Measurements from ENCODE around the gene HOXC6.
A peak's percentile ranks its signal among the peaks of the same experiment; 100 is the strongest.

Gene HOXC6

DNA sequence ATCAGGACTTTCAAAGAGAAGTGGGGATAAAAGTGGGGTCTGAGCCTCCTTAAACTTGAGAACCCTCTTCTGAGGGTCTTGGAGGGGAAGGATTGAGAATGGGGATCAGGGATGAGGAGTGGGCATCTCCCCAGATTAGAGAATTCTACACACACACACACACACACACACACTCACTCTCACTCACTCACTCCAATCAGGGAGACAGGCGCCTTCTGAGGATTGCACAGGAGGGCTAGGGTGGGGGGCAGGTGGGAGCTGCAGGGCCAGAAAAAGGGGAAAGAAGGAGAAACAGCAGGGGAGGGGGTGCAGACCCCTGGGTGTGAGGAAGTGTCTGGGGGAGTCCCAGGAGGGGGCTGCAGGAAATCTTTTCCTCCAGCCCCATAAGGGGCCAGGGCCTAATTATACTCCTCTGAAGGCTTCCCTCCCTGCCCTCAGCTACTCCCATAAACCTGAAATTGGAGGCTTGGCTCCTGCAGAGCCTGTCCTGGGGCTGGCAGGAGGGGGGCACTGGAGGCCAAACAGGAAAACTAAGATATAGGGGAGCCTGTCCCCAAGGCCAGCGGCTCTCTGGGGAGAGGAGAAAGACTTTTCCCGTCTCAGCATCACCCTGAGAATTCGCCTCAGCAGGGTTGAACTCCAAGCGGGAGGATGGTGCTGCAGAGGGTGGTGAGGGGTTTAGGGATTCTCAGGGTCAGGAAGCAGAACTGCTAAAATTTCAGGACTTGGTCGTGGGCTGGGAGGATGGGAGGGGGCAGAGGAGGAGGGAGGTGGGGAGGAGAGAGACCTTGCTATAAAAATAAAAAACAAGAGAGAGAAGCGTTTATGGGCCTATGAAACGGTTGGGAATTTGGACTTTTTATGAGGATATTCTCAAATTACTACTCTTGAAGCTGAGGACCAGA is 26.7 kb upstream of the HOXC6 start:
- DNase-seq: no peak

DNA sequence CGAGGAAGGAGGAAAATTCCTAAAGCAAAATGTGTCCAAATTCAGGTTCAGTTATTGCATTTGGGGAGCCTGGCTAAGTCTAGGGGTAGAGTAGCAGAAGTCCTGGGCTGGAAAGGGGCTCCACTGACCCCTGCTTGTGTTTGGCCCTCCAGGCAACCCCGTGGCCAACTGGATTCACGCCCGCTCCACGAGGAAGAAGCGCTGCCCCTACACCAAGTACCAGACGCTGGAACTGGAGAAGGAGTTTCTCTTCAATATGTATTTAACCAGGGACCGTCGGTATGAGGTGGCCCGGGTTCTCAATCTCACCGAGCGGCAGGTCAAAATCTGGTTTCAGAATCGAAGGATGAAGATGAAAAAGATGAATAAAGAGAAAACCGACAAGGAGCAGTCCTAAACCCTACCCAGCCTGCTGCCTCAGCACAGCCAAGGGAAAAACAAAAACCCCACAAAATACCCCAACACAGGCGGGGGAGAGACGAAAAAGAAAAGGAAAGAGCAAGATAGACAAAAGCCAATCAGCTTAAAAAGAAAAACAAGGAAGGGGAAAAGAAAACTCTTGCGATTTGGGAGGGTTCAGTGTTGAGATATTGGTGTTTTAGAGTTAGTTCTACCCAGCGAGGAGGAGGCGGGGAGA is 25.8 kb upstream of the HOXC6 start:
- DNase-seq: no peak

DNA sequence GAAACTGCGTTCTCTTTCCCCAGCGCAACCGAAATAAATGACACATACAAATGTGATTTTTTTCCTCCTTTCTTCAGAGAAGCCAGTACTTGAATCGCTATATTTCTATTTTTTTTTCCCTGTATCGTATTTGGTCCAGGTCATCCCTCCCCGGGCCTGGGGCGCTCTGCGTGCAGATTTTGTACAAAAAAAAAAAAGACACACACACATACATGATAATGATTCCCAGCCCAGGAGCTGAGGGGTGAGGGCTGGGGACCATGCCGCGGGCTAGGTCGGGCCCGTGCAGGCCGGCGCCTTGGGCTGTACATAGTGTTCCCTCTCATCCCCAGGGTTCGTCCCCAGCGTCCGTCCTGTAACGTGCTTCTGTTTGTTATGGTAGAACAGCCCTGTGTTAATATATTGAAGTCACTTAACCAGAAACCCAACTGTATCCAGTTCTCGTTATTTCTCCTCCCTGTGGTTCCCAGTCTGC is 25.3 kb upstream of the HOXC6 start:
- no peak for DNase-seq

DNA sequence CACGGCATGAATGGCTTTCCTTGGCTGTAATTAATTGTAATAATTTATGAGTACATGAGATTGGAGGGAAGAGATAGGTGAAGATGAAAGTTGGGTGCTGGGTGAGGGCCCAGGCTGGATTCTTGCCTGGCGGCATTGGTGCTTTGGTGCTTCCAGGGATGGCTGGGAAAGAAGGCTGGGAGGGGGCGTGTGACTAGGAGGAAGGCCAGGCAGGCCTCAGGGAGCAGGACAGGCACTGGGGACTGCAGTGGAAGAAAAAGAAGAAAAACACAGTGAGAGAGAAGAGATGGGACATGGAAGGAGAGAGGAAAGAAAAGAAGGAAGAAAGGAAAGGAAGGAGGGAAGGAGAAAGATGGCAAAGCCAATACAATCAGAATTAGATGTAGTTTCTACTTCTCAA is 24.6 kb upstream of the HOXC6 start:
- DNase-seq: no peak

DNA sequence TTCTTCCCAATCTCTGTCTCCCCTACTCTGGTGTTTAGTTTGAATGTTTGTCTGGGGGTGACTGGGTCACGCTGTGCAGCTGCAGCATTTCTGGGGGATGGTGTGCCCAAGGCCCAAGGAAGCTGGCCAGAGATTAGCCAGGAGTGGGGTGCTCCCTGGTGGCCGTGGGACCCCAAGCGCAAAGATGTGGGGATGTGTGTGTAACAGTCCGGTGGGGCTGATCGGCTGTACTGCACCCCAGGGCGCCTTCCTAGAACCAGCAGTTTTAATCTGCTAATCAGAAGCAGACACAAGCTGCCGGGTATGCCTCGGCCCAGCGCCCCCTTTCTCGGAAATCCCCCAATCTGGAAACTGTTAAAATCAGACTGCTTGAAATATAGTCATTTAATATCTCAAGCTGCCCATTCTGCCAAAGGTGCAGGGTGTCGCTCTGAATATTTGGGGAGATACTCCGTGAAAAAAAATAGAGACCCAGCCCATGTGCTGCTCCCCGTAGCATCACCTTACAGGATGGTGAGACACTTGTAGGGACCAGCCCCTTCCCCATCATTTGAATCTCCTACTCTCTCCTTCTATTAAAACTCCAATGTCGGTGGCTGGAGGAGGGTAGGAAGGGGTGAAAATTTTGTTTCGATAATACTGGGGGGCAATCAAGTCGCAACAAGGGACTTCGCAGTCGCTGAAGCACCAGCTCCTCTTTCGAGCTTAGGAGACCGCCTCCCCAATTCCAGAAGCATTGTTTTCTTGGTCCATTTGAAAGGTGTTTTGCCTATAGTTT is 24.0 kb upstream of the HOXC6 start:
- DNase-seq: no peak

DNA sequence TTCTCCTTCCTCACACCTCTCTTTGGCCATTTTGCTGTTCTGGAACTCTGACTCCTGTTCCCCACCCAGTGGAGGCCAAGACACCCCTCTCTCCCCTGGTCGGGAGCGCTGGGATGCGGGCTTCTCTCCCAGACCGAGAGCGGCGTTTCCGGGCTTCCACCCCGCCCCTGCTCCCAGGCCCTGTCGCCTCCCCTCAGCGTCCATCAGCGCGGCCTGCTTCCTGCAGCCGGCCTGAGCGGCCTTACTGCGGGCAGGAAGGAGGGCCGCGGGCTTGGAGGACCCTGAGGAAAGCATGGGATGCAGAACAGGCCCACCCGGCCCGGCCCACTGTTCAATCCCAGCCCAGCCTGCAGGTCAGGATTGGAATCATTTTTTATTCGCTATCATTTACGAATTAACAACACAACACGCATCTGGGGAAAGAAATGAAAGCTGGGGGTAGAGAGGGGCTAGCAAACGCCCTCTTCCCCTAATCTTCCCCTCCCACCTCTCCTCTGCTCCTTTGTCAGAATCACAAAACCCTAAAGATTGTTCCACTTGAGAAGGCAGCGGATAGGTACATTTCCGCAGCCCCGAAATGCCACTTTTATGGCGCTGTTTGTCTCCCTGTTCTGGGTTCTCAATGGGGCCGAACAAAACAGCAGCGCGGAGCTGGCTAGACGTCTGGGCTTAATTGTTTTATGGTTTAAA is 23.3 kb upstream of the HOXC6 start:
- DNase-seq: no peak

DNA sequence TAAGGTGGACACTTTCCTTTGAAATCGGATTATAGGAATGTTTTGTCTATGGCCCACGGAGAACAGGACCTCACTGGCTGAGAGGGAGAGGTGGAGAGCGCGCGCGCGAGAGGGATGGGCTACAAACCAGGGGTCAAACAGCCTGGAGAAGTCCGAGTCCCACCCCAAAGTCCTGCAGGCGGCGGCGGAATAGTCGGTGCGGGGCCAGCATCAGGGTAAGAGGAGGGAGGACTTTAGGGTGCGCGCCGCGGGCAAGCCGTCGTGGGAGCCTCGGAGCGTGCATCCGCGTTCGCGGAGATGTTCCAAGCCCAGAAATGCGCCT is 22.7 kb upstream of the HOXC6 start:
- DNase-seq: no peak

DNA sequence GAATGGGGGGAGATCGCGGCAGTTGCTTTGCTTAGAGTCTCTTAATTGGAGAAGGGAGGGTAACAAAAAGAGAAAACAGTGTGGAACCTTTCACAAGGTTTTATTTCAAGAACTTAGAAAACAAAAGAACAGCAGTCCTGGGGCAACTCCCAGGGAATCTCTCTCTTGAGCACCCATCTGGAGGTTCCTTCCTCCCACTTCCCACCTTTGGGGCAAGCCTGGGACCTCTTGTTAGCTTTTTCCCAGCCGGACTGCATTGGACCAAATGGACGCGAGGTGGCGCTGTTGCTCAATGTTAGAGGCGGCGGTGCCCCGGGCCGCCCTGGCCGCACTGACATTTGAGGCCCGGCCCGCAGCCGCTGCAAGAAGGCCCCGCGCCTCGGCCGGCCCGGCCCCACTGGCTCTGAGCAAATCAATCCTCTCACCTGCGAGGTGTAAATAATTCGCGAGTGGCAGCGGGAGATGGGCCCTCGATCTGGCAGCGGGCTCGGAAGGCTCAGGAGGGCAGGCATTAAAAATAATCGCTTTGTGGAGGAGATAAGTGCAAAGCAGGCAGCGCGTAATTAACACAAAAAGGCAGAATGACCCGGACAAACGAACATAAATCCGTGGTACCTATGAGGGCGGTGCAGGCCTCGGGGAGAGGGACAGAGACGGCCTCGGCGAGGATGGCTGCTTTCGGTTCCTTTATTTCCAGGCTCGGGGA is 22.2 kb upstream of the HOXC6 start:
- DNase-seq: peak in 54 of 58 donors; percentile 1 to 85 (median 46)

DNA sequence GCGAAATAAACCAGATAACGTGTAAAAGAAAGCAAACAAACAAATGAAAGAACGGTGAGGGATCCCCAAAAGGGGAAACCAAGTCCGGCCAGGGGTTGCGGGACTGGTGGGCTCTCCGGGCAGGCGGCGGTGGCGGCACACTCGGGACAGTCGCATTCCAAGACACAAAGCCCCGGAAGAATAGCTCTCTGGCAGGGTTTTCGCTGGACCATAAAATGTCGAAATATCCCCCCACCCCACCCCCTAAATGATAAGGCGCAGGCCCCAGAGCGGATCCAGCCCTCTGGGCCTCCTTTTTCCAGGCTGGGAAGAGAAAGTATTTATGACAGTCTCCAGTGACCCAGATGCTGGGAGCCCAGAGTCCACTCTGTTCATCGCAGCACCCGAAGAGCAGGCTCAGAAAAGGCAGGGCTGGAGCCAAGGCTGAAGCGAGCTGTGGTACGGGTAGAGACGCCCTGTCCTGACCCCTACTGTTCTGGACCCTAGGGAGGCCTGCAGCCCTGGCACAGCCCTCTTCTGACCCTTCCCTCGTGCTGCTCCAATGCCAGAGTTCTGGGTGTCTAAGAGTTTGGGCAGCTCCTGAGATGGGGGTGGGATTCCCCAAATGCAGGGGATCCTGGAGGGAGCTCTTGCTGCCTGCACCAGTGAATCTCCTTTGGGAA is 21.6 kb upstream of the HOXC6 start:
- DNase-seq: no peak

DNA sequence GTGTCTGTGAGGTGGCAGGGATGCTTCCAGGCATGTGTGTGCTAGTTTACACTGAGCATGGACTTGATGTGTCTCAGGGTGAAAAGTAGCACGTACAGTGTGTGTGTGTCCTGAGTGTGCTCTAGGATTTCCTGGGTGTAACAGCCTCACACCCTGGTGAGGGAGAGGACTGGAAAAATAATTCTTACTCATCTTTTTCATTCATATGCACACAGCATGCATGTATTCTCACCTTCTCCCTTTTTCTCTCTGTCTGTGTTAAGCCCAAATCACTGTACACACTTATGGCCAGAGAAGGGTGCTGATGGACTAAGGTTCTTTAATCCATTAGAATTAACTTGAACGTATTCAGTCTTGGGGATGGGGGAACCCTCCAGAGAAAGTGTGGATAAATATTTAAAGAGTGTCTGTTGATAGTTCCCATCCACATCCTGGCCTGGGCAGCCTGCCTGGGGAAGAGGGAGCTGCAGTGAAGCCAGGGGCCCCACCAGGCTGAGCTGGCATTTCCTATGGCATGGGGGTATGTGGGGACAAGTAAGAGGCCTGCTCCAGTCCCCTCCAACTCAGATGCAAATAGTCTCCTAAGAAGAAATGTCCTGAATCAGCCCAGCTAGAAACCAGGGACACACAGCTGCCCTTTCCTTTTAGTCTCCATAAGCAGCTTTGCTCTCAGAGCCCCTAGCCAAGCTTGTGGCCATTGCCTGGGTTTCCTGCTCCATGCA is 20.5 kb upstream of the HOXC6 start:
- no peak for DNase-seq

DNA sequence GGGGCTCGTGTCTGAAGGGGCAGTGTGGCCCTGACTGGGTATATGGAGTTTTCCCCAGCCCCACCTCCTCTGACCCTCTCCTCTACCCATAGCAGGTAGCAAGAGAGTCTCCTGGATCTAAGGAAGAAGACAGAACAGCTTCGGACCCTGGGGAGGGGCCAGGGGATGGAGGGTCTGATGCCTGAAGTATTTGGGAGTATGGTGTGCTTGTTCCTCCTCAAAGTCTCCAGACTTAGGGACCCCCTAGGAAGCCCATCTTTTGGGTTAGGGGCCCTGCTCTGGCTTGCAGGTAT is 20.0 kb upstream of the HOXC6 start:
- no peak for DNase-seq

DNA sequence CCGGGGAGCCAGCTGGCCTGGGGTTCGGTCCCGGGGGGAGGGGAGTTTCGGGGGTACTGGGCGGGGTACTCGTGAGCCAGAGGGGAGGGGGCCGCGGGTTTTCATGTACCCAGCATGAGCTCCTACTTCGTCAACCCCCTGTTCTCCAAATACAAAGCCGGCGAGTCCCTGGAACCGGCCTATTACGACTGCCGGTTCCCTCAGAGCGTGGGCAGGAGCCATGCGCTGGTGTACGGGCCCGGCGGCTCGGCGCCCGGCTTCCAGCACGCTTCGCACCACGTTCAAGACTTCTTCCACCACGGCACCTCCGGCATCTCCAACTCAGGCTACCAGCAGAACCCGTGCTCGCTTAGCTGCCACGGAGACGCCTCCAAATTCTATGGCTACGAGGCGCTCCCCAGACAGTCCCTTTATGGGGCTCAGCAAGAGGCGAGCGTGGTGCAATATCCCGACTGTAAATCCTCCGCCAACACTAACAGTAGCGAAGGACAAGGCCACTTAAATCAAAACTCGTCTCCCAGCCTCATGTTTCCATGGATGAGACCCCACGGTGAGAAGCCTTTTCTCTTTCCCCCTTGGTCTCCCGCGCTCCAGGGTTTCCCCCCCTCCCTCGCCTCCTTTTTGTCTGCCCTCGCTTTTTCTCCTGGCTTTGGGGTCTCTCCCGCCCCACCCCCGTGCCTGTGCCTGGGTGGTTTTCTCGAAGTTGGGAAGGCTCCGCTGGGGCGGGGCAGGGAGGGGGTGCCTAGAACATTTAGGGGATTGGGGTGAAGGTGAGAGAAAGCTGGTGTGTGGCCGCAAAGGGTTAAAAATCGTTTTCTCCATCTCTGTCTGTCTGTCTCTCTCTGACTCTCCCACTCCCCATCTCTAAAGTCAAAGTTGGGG is 18.8 kb upstream of the HOXC6 start:
- DNase-seq: no peak

DNA sequence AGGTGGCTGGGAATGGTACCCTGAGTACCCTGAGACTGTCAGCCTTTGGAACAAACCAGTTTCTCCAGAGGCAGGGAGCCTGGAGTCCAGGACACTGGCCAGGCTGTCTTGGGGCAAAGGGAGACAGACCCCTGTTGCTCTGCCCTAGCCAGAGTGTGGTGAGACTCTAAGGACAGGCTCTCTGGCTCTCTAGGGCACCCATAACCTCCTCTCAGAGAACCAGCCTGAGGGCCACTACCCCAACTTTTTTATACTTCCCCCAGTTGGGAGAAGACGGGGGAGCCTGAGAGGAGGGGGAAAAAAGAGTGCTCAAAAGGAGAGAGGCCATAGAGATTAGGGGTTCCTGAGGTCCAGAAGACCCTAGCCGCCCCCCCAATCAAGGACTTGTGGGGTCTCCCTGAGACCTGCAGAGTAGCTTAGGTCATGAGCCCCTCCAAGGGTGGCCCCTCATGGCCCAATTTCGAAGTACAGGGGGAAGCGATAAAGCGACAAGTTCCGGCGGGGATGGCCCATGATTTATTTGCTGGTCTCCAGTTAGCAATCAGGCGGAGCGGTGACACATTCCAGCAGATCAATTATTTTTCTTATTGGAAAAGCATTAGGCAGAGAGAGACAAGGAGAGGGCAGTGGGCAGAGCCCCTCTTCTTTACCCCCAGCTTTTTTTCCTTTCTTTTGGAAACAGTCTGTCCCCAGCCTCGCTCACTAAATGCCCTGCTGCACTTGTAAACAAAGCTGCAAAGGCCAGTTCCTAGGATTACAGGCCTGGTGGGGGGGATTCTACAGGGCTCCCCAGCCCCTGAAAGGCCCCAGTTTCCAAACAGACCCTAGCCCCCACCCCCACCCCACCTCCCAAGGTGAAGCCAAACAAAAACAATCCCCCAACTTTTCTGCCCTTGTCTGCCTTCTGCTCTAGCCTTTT is 17.9 kb upstream of the HOXC6 start:
- no peak for DNase-seq

DNA sequence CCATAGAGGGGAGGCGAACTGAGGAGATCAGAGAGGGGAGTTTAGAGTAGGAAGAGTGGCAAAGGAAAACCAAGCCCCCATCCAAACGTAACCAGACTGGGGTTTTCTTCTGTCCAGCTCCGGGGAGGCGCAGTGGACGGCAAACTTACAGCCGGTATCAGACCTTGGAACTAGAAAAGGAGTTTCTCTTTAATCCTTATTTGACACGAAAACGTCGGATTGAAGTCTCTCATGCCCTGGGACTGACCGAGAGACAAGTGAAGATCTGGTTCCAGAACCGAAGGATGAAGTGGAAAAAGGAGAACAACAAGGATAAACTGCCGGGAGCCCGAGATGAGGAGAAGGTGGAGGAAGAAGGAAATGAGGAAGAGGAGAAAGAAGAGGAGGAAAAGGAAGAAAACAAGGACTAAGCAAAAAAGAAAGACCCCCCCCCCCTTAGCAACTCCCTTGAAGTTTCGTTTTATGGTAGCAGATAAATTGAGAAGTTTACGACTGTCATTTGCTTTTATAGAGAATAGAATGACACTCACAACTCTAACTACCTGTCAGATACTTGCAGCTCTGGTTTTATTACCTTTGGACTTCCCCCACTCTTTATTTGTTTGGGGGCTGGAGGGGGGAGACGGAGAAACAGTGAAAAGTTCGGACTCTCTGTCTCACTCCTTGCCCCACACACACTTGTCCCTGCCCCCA is 17.1 kb upstream of the HOXC6 start:
- no peak for DNase-seq

DNA sequence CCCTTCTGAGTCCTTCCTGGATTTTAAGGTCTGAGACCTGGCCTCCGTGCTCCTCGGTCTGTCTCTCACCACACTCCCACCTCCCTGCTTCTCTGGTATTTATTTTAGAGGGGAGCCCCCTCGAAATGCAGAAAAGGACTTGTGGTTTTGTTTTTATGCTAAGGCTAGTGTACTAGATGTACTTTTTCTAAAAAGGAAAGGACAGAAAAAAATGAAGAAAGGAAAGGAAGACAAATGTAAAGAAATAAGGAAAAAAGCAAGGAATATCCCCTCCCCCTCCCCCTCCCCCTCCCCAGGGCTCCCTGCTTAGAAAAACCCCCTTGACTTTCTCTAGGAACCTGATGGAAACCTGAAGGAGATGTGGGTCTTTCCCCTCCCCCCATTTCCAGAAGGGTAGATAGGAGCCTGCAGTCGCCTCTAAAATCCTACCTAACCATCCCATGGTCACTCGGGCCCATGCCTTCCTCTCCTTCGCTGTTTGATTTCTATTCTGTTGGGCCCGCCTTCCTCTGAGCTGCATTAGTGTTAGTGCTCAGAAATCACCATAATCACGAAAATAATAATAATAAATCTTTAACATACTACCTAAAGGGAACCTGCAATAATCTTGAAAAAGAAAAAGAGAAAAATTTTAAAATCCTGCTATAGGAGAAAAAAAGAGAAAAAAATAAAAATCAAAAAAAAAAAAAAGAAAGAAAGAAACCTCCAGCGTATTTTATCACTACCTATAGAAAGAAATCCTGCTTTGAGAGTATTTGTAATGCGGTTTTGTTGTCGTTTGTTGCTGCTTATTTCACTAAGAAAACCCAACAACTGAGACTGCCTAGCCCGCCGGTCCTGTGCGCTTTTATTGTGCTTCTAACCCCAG is 16.3 kb upstream of the HOXC6 start:
- no peak for DNase-seq
